ENCODE results near the gene SYNGR3. TPM values are rescaled to one million over a fixed set of nuclear protein-coding genes. Genes with fewer than 3 reads are reported as not detected.

Gene SYNGR3
- total and polyA plus RNA-seq, 2 of the 13 experiments (the other 11 are each of a cell fraction or from before 2014, with no cell fraction given) = 0.97 to 5.7 TPM

DNA sequence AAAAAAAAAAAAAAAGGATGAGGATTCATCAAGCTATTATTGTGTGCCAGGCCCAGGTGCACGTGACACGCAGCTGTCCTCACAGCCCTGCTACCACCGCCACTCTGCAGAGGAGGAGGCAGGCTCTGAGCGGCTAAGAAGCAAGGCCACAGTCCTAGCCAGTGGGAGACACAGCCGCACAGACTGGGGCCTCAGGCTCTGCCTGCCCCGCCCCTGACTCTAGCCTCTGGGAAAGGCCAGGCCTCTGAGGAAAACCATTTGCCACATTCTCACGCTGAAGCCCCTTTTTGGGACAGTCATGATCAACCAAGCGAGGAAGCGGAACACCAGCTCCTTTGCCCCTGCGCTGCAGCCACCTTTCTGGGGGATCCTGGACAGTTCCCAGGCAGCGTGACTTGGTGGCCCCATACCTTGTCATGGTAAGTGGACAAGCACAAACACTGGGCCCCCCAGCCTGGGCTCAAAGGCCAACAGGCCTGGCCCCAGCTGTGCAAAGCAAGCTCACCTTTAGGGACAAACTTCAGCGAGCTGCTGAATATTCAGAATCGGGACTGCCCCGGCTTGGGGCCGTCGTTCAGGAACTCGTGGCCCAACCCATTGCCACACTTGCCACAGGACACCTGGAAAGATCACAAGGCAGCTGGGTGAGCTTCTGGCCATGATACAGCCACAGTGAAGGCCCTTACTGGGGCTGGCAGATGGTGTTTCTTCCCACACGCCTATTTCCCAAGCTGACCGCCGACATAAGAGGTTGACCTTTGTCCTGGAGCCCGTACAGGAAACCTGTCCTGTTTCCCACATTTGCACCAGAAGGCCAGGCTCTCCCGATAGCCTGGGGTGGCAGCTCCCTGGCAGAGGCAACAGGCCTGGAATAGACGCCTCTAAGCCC lies 49.3 kb upstream of the SYNGR3 start (continued):
- TF ChIP-seq, protein P1, sequence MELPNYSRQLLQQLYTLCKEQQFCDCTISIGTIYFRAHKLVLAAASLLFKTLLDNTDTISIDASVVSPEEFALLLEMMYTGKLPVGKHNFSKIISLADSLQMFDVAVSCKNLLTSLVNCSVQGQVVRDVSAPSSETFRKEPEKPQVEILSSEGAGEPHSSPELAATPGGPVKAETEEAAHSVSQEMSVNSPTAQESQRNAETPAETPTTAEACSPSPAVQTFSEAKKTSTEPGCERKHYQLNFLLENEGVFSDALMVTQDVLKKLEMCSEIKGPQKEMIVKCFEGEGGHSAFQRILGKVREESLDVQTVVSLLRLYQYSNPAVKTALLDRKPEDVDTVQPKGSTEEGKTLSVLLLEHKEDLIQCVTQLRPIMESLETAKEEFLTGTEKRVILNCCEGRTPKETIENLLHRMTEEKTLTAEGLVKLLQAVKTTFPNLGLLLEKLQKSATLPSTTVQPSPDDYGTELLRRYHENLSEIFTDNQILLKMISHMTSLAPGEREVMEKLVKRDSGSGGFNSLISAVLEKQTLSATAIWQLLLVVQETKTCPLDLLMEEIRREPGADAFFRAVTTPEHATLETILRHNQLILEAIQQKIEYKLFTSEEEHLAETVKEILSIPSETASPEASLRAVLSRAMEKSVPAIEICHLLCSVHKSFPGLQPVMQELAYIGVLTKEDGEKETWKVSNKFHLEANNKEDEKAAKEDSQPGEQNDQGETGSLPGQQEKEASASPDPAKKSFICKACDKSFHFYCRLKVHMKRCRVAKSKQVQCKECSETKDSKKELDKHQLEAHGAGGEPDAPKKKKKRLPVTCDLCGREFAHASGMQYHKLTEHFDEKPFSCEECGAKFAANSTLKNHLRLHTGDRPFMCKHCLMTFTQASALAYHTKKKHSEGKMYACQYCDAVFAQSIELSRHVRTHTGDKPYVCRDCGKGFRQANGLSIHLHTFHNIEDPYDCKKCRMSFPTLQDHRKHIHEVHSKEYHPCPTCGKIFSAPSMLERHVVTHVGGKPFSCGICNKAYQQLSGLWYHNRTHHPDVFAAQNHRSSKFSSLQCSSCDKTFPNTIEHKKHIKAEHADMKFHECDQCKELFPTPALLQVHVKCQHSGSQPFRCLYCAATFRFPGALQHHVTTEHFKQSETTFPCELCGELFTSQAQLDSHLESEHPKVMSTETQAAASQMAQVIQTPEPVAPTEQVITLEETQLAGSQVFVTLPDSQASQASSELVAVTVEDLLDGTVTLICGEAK (IDR thresholded peaks at IDR 0.05) = no peak
- TF ChIP-seq, protein P1 (CRISPR knock-in tag; IDR thresholded peaks at IDR 0.05) = peak; percentile 0; the same call in 1 of the 2 replicates
- TF ChIP-seq SIN3A (IDR thresholded peaks at IDR 0.05; ENCODE audit: borderline replicate concordance, low read depth, low read length) (no peak), ZNF274 (CRISPR knock-in tag; IDR thresholded peaks at IDR 0.05) (no peak; the same call in 1 of the 2 replicates), ZNF543 (CRISPR knock-in tag; IDR thresholded peaks at IDR 0.05) (peak; percentile 81), ZNF747 (CRISPR knock-in tag; IDR thresholded peaks at IDR 0.05; ENCODE audit: borderline replicate concordance) (no peak), ZNF317 (CRISPR knock-in tag; IDR thresholded peaks at IDR 0.05) (peak; percentile 86), BRD4 (CRISPR knock-in tag; IDR thresholded peaks at IDR 0.05) (peak; percentile 10; the same call in 1 of the 2 replicates), HNF1B (CRISPR knock-in tag; IDR thresholded peaks at IDR 0.05) (peak; percentile 78; the same call in 1 of the 2 replicates), SOX6 (IDR thresholded peaks at IDR 0.05) (no peak), SOX6 (CRISPR knock-in tag; IDR thresholded peaks at IDR 0.05) (peak; percentile 85), ZFP62 (CRISPR knock-in tag; IDR thresholded peaks at IDR 0.05) (no peak), DMAP1 (CRISPR knock-in tag; IDR thresholded peaks at IDR 0.05) (peak; percentile 78)
- TF ChIP-seq, protein P2, sequence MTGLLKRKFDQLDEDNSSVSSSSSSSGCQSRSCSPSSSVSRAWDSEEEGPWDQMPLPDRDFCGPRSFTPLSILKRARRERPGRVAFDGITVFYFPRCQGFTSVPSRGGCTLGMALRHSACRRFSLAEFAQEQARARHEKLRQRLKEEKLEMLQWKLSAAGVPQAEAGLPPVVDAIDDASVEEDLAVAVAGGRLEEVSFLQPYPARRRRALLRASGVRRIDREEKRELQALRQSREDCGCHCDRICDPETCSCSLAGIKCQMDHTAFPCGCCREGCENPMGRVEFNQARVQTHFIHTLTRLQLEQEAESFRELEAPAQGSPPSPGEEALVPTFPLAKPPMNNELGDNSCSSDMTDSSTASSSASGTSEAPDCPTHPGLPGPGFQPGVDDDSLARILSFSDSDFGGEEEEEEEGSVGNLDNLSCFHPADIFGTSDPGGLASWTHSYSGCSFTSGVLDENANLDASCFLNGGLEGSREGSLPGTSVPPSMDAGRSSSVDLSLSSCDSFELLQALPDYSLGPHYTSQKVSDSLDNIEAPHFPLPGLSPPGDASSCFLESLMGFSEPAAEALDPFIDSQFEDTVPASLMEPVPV (CRISPR knock-in tag; IDR thresholded peaks at IDR 0.05) = peak; percentile 74; the same call in 1 of the 2 replicates
- TF ChIP-seq, protein P3, sequence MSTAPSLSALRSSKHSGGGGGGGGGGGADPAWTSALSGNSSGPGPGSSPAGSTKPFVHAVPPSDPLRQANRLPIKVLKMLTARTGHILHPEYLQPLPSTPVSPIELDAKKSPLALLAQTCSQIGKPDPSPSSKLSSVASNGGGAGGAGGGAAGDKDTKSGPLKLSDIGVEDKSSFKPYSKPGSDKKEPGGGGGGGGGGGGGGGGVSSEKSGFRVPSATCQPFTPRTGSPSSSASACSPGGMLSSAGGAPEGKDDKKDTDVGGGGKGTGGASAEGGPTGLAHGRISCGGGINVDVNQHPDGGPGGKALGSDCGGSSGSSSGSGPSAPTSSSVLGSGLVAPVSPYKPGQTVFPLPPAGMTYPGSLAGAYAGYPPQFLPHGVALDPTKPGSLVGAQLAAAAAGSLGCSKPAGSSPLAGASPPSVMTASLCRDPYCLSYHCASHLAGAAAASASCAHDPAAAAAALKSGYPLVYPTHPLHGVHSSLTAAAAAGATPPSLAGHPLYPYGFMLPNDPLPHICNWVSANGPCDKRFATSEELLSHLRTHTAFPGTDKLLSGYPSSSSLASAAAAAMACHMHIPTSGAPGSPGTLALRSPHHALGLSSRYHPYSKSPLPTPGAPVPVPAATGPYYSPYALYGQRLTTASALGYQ (CRISPR knock-in tag; IDR thresholded peaks at IDR 0.05) = peak; percentile 70

Data from HepG2 (cell line).